GM12878 (cell line): ENCODE data around the gene ABCC3. TPM values are rescaled to one million over a fixed set of nuclear protein-coding genes. Genes with fewer than 3 reads are reported as not detected.

ENCODE experiments used
- ATAC-seq: fragments of 200-7000 bp; cut with Tn5 transposase; 3 replicates; pipeline ENCODE4 v1.9.1; 2020; ENCODE audit warnings: mild to moderate bottlenecking, moderate library complexity
- BruUV-seq: library from RNA; stranded (reverse); fragments of 400-500 nt; replicated peaks from 2 replicates; lab custom pipeline; 2021; lab: Mats Ljungman, UMichigan
- CTCF ChIA-PET: fragments of 300-600 bp; sonication (Branson Sonifier 250); formaldehyde crosslinking; extraction: SDS; loops from one replicate; lab custom pipeline; 2021; ENCODE audit warnings: inconsistent platforms; lab: Yijun Ruan, JAX
- POLR2A ChIA-PET: fragments of 350-600 bp; formaldehyde crosslinking; extraction: SDS; loops from one replicate; lab custom pipeline; 2021; ENCODE audit warnings: inconsistent platforms; lab: Charles Lee
- RAD21 ChIA-PET: fragments of 300-600 bp; sonication (Branson Sonifier 250); formaldehyde crosslinking; loops from one replicate; lab custom pipeline; 2023; ENCODE audit warnings: antibody characterized with exemption; ENCODE audit not compliant: unreplicated experiment; lab: Charles Lee
- SMC1A ChIA-PET: fragments of 300-600 bp; sonication (Branson Sonifier 250); formaldehyde crosslinking; loops from one replicate; lab custom pipeline; 2023; ENCODE audit not compliant: unreplicated experiment, uncharacterized antibody; lab: Charles Lee
- DNase-seq: peaks from one replicate; pipeline ENCODE4 v3.0.0-alpha.2; 2011; ENCODE audit warnings: low read depth, low spot score
- FAIRE-seq: peaks from 3 replicates; lab custom pipeline; 2011; peaks lifted over from hg19 to GRCh38; lab: Jason Lieb, UNC
- H2AFZ ChIP-seq: 2 replicates; pipeline ENCODE4 v1.6.0; 2011; ENCODE audit warnings: low read depth, low read length, control low read depth; ENCODE audit not compliant: control insufficient read depth
- H3K27ac ChIP-seq: 2 replicates; pipeline ENCODE4 v1.5.1; 2011; ENCODE audit warnings: control low read depth; ENCODE audit not compliant: control insufficient read depth, insufficient read depth
- H3K27me3 ChIP-seq, 2 experiments: replicated peaks in 1 of 2; 2 replicates each; pipeline versions ENCODE4 v1.6.0 to v1.6.1; 2011; ENCODE audit warnings: low read length in 1 of 2; ENCODE audit not compliant: control insufficient read depth in 2 of 2, insufficient read depth in 2 of 2
- H3K36me3 ChIP-seq, 2 experiments: 2 replicates each; pipeline ENCODE4 v1.5.1; 2011; ENCODE audit warnings: low read length in 1 of 2; ENCODE audit not compliant: control insufficient read depth in 2 of 2, insufficient read depth in 2 of 2
- H3K4me1 ChIP-seq: 2 replicates; pipeline ENCODE4 v1.6.1; 2011; ENCODE audit warnings: mild to moderate bottlenecking, low read length, moderate library complexity, mixed read lengths; ENCODE audit not compliant: control insufficient read depth, insufficient read depth
- H3K4me2 ChIP-seq: 2 replicates; pipeline ENCODE4 v1.6.0; 2011; ENCODE audit warnings: control low read depth; ENCODE audit not compliant: control insufficient read depth, insufficient read depth
- H3K4me3 ChIP-seq: fragments of 200-600 bp; sonication (generic); 2 replicates; pipeline ENCODE4 v1.5.1; 2016
- H3K79me2 ChIP-seq: 2 replicates; pipeline ENCODE4 v1.6.0; 2011; ENCODE audit warnings: low read length; ENCODE audit not compliant: control insufficient read depth, insufficient read depth
- H3K9ac ChIP-seq: 2 replicates; pipeline ENCODE4 v1.8.0; 2011; ENCODE audit warnings: low read length, control low read depth, mixed read lengths; ENCODE audit not compliant: control insufficient read depth, insufficient read depth
- H3K9me3 ChIP-seq: replicated peaks from 3 replicates; pipeline ENCODE4 v1.5.1; 2011; ENCODE audit warnings: mild to moderate bottlenecking, low read length; ENCODE audit not compliant: control insufficient read depth, insufficient read depth
- H4K20me1 ChIP-seq: 2 replicates; pipeline ENCODE4 v1.6.0; 2011; ENCODE audit not compliant: control insufficient read depth, insufficient read depth
- BMI1 ChIP-seq: fragments of 450-650 bp; IDR thresholded peaks from 2 replicates; pipeline ENCODE4 v1.6.1; 2016; ENCODE audit warnings: mild to moderate bottlenecking, moderate library complexity, borderline replicate concordance
- CEBPB ChIP-seq, 2 experiments: fragments of 150-350 bp in 1 of 2; IDR thresholded peaks; 2 replicates each; pipeline ENCODE4 v1.6.1; 2012 to 2014; ENCODE audit warnings: low read depth in 2 of 2, low read length in 2 of 2, borderline replicate concordance in 1 of 2, inconsistent platforms in 1 of 2
- CREB1 ChIP-seq: IDR thresholded peaks from 2 replicates; pipeline ENCODE4 v1.6.1; 2012; ENCODE audit warnings: low read depth, mild to moderate bottlenecking, inconsistent platforms
- EED ChIP-seq: sonication (generic); IDR thresholded peaks from 2 replicates; pipeline ENCODE4 v1.6.1; 2016; ENCODE audit warnings: antibody characterized with exemption, low read depth
- ETV6 ChIP-seq, 2 experiments: fragments of 450-650 bp in 1 of 2; IDR thresholded peaks in 1 of 2; conservative IDR thresholded peaks in 1 of 2; 2 replicates each; pipeline ENCODE4 v1.6.1; 2014; ENCODE audit warnings: antibody characterized with exemption in 1 of 2, borderline replicate concordance in 1 of 2, low read depth in 1 of 2, mild to moderate bottlenecking in 1 of 2, moderate library complexity in 1 of 2
- FOXM1 ChIP-seq: IDR thresholded peaks from 2 replicates; pipeline ENCODE4 v1.6.1; 2012; ENCODE audit warnings: low read depth, mild to moderate bottlenecking, inconsistent platforms, low read length, moderate library complexity
- HDGF ChIP-seq: fragments of 450-650 bp; IDR thresholded peaks from 2 replicates; pipeline ENCODE4 v1.6.1; 2016; ENCODE audit warnings: antibody characterized with exemption
- IKZF1 ChIP-seq: fragments of 450-650 bp; conservative IDR thresholded peaks from 2 replicates; pipeline ENCODE4 v1.6.1; 2017; ENCODE audit warnings: antibody characterized with exemption, mild to moderate bottlenecking
- MXI1 ChIP-seq: fragments of 150-350 bp; IDR thresholded peaks from 2 replicates; pipeline ENCODE4 v1.6.1; 2011; ENCODE audit warnings: low read depth, mild to moderate bottlenecking, inconsistent platforms, low read length, improper control_type of control experiment
- MYB ChIP-seq: fragments of 150-350 bp; IDR thresholded peaks from 2 replicates; pipeline ENCODE4 v1.6.1; 2014; ENCODE audit warnings: mild to moderate bottlenecking, low read depth, low read length, borderline replicate concordance
- NBN ChIP-seq: fragments of 450-650 bp; IDR thresholded peaks from 2 replicates; pipeline ENCODE4 v1.6.1; 2016
- RBBP5 ChIP-seq: fragments of 200-600 bp; sonication (generic); conservative IDR thresholded peaks from 2 replicates; pipeline ENCODE4 v1.6.1; 2016
- RCOR1 ChIP-seq: conservative IDR thresholded peaks from 2 replicates; pipeline ENCODE4 v1.6.1; 2012; ENCODE audit warnings: low read depth, low read length, improper control_type of control experiment
- SMARCA5 ChIP-seq: fragments of 450-650 bp; IDR thresholded peaks from 2 replicates; pipeline ENCODE4 v1.6.1; 2017; ENCODE audit warnings: mild to moderate bottlenecking
- SP1 ChIP-seq: IDR thresholded peaks from one replicate; pipeline ENCODE4 v1.6.1; 2011; ENCODE audit warnings: low read depth, low read length
- STAT1 ChIP-seq: fragments of 450-650 bp; conservative IDR thresholded peaks from 2 replicates; pipeline ENCODE4 v1.6.1; 2014; ENCODE audit warnings: antibody characterized with exemption, mild to moderate bottlenecking
- TCF3 ChIP-seq: IDR thresholded peaks from 2 replicates; pipeline ENCODE4 v1.6.1; 2012; ENCODE audit warnings: low read depth, mild to moderate bottlenecking, low read length, borderline replicate concordance; ENCODE audit not compliant: insufficient read depth
- WGBS: methylation state at CpG from one replicate; pipeline ENCODE4 v1.1.6; 2016; ENCODE audit warnings: low lambda C conversion rate; ENCODE audit not compliant: insufficient replicate concordance, insufficient coverage; ENCODE audit errors: missing lambda C conversion rate; 5-methylcytosine and 5-hydroxymethylcytosine counted together
- in situ Hi-C: fragments of 300-500 bp; cut with MboI; formaldehyde crosslinking; loops from 9 replicates; pipeline ENCODE4 v1.14.3; 2018; ENCODE audit warnings: mixed read lengths
- intact Hi-C: fragments of 100-400 bp; cut with micrococcal nuclease; formaldehyde crosslinking; loops from one replicate; pipeline ENCODE4 v1.14.2; 2022; ENCODE audit not compliant: unreplicated experiment
- polyA plus RNA-seq, 11 experiments: library from polyadenylated mRNA; depleted of rRNA in 4 of 11; unstranded in 6 of 11; stranded (reverse) in 5 of 11; fragments of >200 nt; fragmentation: Nextera tagmentation in 4 of 11; fragmentation: Illumina TruSeq in 1 of 11; extraction: Ambion mirVana in 4 of 11; extraction: Trizol in 1 of 11; gene quantifications; 1 replicate in 1 of 11; 2 replicates in 10 of 11; pipeline versions ENCODE4 v1.2.1 to v1.2.3, GENCODE V29; 2011 to 2016; ENCODE audit warnings: inconsistent platforms in 2 of 11, missing spikeins in 2 of 11, low read depth in 1 of 11
- total RNA-seq, 4 experiments: library from RNA; depleted of rRNA in 3 of 4; stranded (reverse); fragments of >200 nt in 3 of 4; fragmentation: Illumina TruSeq in 1 of 4; extraction: Trizol in 1 of 4; gene quantifications; 2 replicates each; pipeline versions ENCODE4 v1.2.1 to v1.2.3, GENCODE V29; 2013 to 2021
- TF ChIP-seq, protein P1 (sequence below): IDR thresholded peaks from 2 replicates; pipeline ENCODE4 v1.6.1; 2012; ENCODE audit warnings: low read depth, low read length, improper control_type of control experiment
- TF ChIP-seq, protein P2 (sequence below): fragments of 450-650 bp; IDR thresholded peaks from 2 replicates; pipeline ENCODE4 v1.6.1; 2017; ENCODE audit warnings: low read depth, mild to moderate bottlenecking, moderate library complexity
- TF ChIP-seq, protein P3 (sequence below): fragments of 150-350 bp; IDR thresholded peaks from 2 replicates; pipeline ENCODE4 v1.6.1; 2014; ENCODE audit warnings: mild to moderate bottlenecking, low read depth, low read length

The ABCC3 gene
- total and polyA plus RNA-seq, 10 of the 15 experiments (the other 5 are each of a cell fraction or from before 2014, with no cell fraction given): 0.21 to 2.3 (median 0.71) TPM; not detected in 6

GRCh38 chr17:50588391-50589049 is 46.2 kb upstream of the ABCC3 start (continued):
- TF ChIP-seq MXI1: no peak
- TF ChIP-seq, all 136 proteins: peak for 0

GRCh38 chr17:50589095-50589705 is 45.5 kb upstream of the ABCC3 start:
- no peak overlapping the region for H3K4me2 ChIP-seq
- no peak for TF ChIP-seq SP1
- TF ChIP-seq TCF3: no peak
- TF ChIP-seq, protein P1, sequence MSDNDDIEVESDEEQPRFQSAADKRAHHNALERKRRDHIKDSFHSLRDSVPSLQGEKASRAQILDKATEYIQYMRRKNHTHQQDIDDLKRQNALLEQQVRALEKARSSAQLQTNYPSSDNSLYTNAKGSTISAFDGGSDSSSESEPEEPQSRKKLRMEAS: no peak
- TF ChIP-seq BMI1: no peak
- TF ChIP-seq SMARCA5: no peak
- no peak for TF ChIP-seq EED
- no peak for TF ChIP-seq NBN
- no peak for TF ChIP-seq MYB
- TF ChIP-seq CEBPB (IDR thresholded peaks at IDR 0.05; ENCODE audit: borderline replicate concordance in 1 of 2, low read depth in 2 of 2, low read length in 2 of 2): no peak
- TF ChIP-seq ETV6 (conservative IDR thresholded peaks at IDR 0.05 in 1 of 2, IDR thresholded peaks at IDR 0.05 in 1 of 2; ENCODE audit: borderline replicate concordance in 1 of 2, low read depth in 1 of 2): no peak
- TF ChIP-seq CREB1: no peak
- no peak for TF ChIP-seq RCOR1
- no peak for TF ChIP-seq STAT1
- TF ChIP-seq FOXM1: no peak
- no peak for TF ChIP-seq HDGF
- no peak for TF ChIP-seq IKZF1
- TF ChIP-seq, protein P2, sequence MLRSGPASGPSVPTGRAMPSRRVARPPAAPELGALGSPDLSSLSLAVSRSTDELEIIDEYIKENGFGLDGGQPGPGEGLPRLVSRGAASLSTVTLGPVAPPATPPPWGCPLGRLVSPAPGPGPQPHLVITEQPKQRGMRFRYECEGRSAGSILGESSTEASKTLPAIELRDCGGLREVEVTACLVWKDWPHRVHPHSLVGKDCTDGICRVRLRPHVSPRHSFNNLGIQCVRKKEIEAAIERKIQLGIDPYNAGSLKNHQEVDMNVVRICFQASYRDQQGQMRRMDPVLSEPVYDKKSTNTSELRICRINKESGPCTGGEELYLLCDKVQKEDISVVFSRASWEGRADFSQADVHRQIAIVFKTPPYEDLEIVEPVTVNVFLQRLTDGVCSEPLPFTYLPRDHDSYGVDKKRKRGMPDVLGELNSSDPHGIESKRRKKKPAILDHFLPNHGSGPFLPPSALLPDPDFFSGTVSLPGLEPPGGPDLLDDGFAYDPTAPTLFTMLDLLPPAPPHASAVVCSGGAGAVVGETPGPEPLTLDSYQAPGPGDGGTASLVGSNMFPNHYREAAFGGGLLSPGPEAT: no peak
- TF ChIP-seq, protein P3, sequence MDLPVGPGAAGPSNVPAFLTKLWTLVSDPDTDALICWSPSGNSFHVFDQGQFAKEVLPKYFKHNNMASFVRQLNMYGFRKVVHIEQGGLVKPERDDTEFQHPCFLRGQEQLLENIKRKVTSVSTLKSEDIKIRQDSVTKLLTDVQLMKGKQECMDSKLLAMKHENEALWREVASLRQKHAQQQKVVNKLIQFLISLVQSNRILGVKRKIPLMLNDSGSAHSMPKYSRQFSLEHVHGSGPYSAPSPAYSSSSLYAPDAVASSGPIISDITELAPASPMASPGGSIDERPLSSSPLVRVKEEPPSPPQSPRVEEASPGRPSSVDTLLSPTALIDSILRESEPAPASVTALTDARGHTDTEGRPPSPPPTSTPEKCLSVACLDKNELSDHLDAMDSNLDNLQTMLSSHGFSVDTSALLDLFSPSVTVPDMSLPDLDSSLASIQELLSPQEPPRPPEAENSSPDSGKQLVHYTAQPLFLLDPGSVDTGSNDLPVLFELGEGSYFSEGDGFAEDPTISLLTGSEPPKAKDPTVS: no peak
- no peak for TF ChIP-seq RBBP5
- TF ChIP-seq, all 136 proteins: peak for 0
- ChIA-PET POLR2A (no interaction called here), CTCF (no interaction called here), RAD21 (no interaction called here), SMC1A (no interaction called here)
- DNase-seq: no peak
- 15% methylated on average over 10 of the region's 10 CpGs for WGBS
- FAIRE-seq: no peak
- Histone ChIP-seq H3K4me1 (no peaks in the 10 kb centered on the region), H3K9ac (no peak overlapping the region), H2AFZ (no peak overlapping the region), H4K20me1 (no peaks in the 10 kb centered on the region), H3K9me3 (no peaks in the 10 kb centered on the region), H3K36me3 (no peaks in the 10 kb centered on the region), H3K79me2 (no peaks in the 10 kb centered on the region), H3K4me3 (no peak overlapping the region), H3K27ac (no peak overlapping the region), H3K27me3 (peaks cover 2 to 3% of the 10 kb centered on the region in 2 experiments; a peak in 2 of 4 replicates)
- no TSS peak for BruUV-seq
- no peak for ATAC-seq
- intact Hi-C loops: no loop called here
- in situ Hi-C loops: no loop called here
